Measurements from ENCODE around the gene HIVEP3.

DNA sequence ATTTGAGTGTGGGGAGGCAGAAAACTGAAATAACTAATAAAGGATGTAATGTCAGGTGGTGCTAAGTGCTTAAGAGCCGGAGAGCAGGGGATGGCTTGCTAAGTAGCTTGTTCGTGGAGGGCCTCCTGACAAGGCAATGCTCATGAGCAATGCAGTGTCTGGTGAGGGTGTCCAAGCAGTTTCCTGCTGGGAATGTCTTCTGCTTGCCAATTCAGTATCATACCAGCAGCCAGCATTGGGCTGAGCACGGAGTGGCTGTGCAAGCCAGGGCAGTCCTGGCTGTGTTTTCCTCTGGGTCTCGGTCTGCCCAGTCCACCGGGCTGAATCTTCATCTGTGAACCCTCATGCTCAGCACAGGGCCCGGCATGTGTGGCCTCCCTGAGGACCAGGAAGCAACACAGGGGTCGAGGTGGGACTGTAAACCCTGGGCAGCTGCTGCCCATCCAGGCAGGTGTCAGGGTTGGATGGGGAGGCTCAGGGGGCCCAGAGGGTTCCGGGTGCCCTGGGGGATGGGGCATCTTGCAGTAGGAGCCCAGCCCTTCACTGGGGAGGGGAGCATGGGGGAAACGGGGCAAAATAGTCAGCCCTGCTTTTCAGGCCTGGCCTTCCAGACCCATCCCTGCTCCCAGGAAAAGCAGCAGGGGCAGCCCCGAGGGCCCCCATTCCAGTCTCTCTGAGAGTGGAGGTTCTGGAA, 461.7 kb downstream of the HIVEP3 start:
- TF ChIP-seq, protein P1, sequence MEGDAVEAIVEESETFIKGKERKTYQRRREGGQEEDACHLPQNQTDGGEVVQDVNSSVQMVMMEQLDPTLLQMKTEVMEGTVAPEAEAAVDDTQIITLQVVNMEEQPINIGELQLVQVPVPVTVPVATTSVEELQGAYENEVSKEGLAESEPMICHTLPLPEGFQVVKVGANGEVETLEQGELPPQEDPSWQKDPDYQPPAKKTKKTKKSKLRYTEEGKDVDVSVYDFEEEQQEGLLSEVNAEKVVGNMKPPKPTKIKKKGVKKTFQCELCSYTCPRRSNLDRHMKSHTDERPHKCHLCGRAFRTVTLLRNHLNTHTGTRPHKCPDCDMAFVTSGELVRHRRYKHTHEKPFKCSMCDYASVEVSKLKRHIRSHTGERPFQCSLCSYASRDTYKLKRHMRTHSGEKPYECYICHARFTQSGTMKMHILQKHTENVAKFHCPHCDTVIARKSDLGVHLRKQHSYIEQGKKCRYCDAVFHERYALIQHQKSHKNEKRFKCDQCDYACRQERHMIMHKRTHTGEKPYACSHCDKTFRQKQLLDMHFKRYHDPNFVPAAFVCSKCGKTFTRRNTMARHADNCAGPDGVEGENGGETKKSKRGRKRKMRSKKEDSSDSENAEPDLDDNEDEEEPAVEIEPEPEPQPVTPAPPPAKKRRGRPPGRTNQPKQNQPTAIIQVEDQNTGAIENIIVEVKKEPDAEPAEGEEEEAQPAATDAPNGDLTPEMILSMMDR (IDR thresholded peaks at IDR 0.05): no peak
- TF ChIP-seq ZNF232 (CRISPR knock-in tag; IDR thresholded peaks at IDR 0.05) (no peak), ATF2 (CRISPR knock-in tag; IDR thresholded peaks at IDR 0.05; ENCODE audit: borderline replicate concordance, low read depth) (no peak), ATF1 (CRISPR knock-in tag; IDR thresholded peaks at IDR 0.05) (no peak), NR2C2 (CRISPR knock-in tag; IDR thresholded peaks at IDR 0.05) (no peak), FOXK1 (CRISPR knock-in tag; IDR thresholded peaks at IDR 0.05) (no peak), NFE2L1 (CRISPR knock-in tag; IDR thresholded peaks at IDR 0.05) (no peak), TCF7 (CRISPR knock-in tag; IDR thresholded peaks at IDR 0.05; ENCODE audit: low read depth) (no peak), MLX (CRISPR knock-in tag; IDR thresholded peaks at IDR 0.05) (no peak), GTF2I (CRISPR knock-in tag; conservative IDR thresholded peaks at IDR 0.05) (no peak)

Measured in WTC11 (cell line).